ENCODE measurements around the gene TNFRSF19.
"Not testable (repeated sequence)": the region's sequence is repeated elsewhere in the genome, so short reads cannot be mapped to it uniquely, and the experiment has no call there.

The TNFRSF19 gene

DNA sequence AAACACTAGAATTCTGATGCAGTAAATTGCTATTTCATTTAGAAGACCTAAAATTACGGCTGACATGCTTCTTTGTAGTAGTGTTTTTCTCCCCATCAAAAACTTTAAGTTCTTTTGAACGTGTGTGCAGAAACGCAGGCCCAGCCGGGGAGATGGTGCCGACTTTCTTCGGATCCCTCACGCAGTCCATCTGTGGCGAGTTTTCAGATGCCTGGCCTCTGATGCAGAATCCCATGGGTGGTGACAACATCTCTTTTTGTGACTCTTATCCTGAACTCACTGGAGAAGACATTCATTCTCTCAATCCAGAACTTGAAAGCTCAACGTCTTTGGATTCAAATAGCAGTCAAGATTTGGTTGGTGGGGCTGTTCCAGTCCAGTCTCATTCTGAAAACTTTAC, 98.3 kb downstream of the TNFRSF19 start:
- H3K27me3 Mint-ChIP-seq: no peaks in the 10 kb centered on the region
- H3K4me1 Mint-ChIP-seq: no peaks in the 10 kb centered on the region
- H3K9me3 Mint-ChIP-seq: no peaks in the 10 kb centered on the region
- no peaks in the 10 kb centered on the region for H3K36me3 Mint-ChIP-seq
- no peak overlapping the region for H3K4me3 Mint-ChIP-seq
- H3K27ac Mint-ChIP-seq: no peak overlapping the region

DNA sequence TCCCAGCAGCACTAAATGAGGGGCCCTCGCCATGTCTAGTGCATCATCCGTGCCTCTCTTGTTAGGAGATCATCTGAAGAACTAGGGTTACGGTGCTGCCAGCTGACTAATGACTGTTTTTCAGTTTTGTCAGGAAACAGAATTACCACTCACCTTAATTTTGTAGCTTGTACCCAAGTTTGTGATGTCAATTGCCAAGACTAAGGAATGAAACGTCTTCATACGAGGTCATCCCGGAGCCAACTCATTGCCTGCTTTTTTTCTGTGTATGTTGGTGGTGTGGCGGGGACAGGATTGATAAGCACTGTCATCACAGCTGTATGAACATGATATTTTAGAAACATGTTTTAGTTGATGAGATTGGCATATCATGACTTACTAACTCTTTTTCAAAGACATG, 100.6 kb downstream of the TNFRSF19 start:
- Mint-ChIP-seq H3K4me1 (no peaks in the 10 kb centered on the region), H3K27ac (no peak overlapping the region), H3K36me3 (no peaks in the 10 kb centered on the region), H3K9me3 (no peaks in the 10 kb centered on the region), H3K27me3 (peaks cover 3% of the 10 kb centered on the region), H3K4me3 (no peak overlapping the region)

GRCh38 chr13:23671377-23671776, 101.2 kb downstream of the TNFRSF19 start:
- Mint-ChIP-seq H3K4me3 (no peak overlapping the region), H3K4me1 (no peaks in the 10 kb centered on the region), H3K9me3 (no peaks in the 10 kb centered on the region), H3K27me3 (peaks cover 4% of the 10 kb centered on the region), H3K27ac (no peak overlapping the region), H3K36me3 (no peaks in the 10 kb centered on the region)

GRCh38 chr13:23671897-23672296, 101.7 kb downstream of the TNFRSF19 start:
- no peaks in the 10 kb centered on the region for H3K36me3 Mint-ChIP-seq
- H3K9me3 Mint-ChIP-seq: no peaks in the 10 kb centered on the region
- H3K27me3 Mint-ChIP-seq: peaks cover 7% of the 10 kb centered on the region
- H3K27ac Mint-ChIP-seq: no peak overlapping the region
- no peak overlapping the region for H3K4me3 Mint-ChIP-seq
- H3K4me1 Mint-ChIP-seq: no peaks in the 10 kb centered on the region

- Mint-ChIP-seq H3K9me3 (no peaks in the 10 kb centered on the region), H3K4me1 (no peaks in the 10 kb centered on the region), H3K4me3 (no peak overlapping the region), H3K36me3 (no peaks in the 10 kb centered on the region), H3K27me3 (peaks cover 7% of the 10 kb centered on the region), H3K27ac (no peak overlapping the region)
These were observed 102.4 kb downstream of the TNFRSF19 start for GRCh38 chr13:23672616-23673015.

- H3K4me3 Mint-ChIP-seq: no peak overlapping the region
- no peaks in the 10 kb centered on the region for H3K36me3 Mint-ChIP-seq
- H3K4me1 Mint-ChIP-seq: no peaks in the 10 kb centered on the region
- H3K27me3 Mint-ChIP-seq: peaks cover 7% of the 10 kb centered on the region
- no peak overlapping the region for H3K27ac Mint-ChIP-seq
- H3K9me3 Mint-ChIP-seq: no peaks in the 10 kb centered on the region
These were observed 103.1 kb downstream of the TNFRSF19 start for GRCh38 chr13:23673354-23673753.

GRCh38 chr13:23673867-23674605, 103.8 kb downstream of the TNFRSF19 start:
- H3K4me1 Mint-ChIP-seq: peaks cover 2% of the 10 kb centered on the region
- no peaks in the 10 kb centered on the region for H3K36me3 Mint-ChIP-seq
- no peaks in the 10 kb centered on the region for H3K9me3 Mint-ChIP-seq
- peaks cover 7% of the 10 kb centered on the region for H3K27me3 Mint-ChIP-seq
- H3K4me3 Mint-ChIP-seq: no peak overlapping the region
- H3K27ac Mint-ChIP-seq: no peak overlapping the region

DNA sequence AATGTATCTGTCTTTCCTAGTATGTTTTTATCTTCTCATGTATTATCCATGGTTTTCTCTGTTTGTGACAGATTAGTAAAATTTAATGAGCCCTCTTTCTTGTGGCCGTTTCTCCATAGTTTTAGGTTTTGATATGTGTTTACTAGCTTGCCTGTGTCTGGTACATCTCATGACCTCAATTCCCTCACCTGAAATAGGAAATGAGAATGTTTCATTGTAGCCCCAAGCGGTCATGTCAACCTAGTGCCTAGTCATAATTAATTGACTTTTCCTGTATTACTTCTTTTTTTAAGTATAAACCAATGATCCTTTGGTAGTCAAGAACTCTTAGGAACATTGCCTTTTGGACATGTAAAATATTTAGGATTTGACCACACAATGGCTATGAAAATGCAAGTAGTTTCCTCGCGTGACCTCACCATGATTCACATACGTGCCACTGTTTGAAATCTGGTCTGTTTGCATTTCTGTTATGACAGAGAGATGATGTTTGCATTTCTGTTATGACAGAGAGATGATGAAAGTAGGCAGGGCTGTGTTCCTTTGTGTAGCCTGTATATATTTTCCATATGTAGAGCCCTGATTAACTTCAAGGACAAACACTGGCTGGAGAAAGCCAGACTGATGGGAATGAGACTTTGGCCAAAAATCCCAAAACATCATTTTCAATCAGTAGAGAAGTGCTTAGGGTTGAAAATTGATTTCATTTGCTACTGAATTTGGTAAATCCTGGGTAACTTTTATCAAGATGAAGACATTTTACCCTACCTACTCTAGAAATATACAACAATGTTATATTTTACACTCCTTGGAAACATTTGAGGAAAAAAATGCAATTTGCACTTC, 104.8 kb downstream of the TNFRSF19 start:
- Mint-ChIP-seq H3K9me3 (no peaks in the 10 kb centered on the region), H3K4me1 (peaks cover 7% of the 10 kb centered on the region), H3K4me3 (no peak overlapping the region), H3K27me3 (peaks cover 7% of the 10 kb centered on the region), H3K36me3 (no peaks in the 10 kb centered on the region), H3K27ac (no peak overlapping the region)

DNA sequence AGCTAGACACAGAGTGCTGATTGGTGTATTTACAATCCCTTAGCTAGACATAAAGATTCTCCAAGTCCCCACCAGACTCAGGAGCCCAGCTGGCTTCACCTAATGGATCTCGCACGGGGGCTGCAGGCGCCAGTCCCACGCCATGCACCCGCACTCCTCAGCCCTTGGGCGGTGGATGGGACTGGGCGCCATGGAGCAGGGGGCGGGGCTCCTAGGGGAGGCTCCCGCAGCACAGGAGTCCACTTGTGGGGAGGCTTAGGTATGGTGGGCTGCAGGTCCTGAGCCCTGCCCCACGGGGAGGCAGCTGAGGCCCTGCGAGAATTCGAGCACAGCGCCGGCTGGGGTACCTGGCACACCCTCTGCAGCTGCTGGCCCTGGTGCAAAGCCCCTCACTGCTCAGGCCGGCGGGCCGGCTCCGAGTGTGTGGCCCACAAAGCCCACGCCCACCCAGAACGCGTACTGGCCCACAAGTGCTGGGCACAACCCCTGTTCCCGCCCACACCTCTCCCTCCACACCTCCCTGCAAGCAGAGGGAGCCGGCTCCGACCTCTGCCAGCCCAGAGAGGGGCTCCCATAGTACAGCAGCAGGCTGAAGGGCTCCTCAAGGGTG, 107.6 kb downstream of the TNFRSF19 start:
- not testable (repeated sequence) for H3K27me3 Mint-ChIP-seq, H3K4me3 Mint-ChIP-seq, H3K36me3 Mint-ChIP-seq, H3K9me3 Mint-ChIP-seq, H3K4me1 Mint-ChIP-seq, H3K27ac Mint-ChIP-seq

- H3K27ac Mint-ChIP-seq: no peak overlapping the region
- H3K27me3 Mint-ChIP-seq: peaks cover 7% of the 10 kb centered on the region
- H3K4me1 Mint-ChIP-seq: peaks cover 7% of the 10 kb centered on the region
- no peak overlapping the region for H3K4me3 Mint-ChIP-seq
- no peaks in the 10 kb centered on the region for H3K36me3 Mint-ChIP-seq
- peaks cover 2% of the 10 kb centered on the region for H3K9me3 Mint-ChIP-seq
These were observed 108.6 kb downstream of the TNFRSF19 start for GRCh38 chr13:23678795-23679194.

DNA sequence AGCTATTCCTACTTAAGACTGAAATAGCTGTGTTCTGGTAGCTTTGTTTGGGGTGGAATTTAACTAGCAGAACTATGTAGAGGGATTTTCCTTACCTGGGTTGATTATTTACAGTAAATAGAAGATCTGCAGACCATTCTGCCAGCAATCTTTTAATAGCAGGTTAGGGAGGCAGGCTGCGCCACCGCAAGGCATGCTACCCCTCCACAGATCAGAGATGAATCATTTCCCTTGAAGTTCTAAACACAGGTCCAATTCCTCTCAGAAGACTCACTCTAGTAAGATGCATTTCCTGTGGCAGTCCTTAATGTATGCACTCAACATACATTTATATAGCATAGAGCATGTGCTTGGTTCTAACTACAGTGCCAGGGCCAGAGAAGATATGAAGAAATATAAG, 109.0 kb downstream of the TNFRSF19 start:
- H3K27me3 Mint-ChIP-seq: peaks cover 7% of the 10 kb centered on the region
- H3K4me3 Mint-ChIP-seq: no peak overlapping the region
- H3K36me3 Mint-ChIP-seq: no peaks in the 10 kb centered on the region
- no peak overlapping the region for H3K27ac Mint-ChIP-seq
- H3K9me3 Mint-ChIP-seq: peaks cover 4% of the 10 kb centered on the region
- peaks cover 7% of the 10 kb centered on the region for H3K4me1 Mint-ChIP-seq

DNA sequence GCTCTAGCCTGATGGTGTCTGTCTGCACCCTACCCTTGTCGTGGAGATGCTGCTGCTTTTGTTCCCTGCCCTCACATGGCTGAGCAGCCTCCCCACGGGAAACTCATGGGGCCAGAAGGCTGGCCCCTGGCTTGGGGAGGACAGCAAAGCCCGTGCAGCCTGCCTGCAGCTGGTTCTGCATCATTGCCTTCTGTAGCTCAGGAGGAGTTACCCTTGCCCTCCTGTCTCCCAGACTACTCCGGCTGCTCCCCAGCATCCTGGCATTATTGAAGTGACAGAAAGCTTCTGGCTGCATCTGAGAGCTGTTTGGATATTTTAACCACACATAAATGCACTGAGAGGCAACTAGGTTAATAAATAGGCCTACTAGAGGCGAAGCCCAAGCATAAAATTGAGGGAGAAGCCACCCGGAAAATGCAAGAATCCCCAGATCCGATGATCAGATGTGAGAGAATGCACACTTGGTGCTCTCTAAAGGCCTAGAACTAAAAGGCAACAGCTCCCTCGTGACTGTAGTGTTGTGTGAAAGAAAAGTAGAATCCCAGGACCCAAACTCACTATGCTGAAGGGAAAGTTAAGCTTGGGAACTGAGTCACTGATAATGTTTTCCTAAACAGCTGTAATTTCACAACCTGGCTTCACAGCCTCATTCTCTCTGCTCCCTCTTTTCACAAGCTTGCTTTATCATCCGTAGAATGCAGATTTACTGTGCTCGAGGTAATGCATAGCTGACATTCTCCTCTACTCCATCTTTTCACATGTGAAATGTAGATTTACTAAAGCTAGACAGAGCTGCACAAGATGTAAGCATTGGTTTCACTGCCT, 110.8 kb downstream of the TNFRSF19 start:
- peaks cover 7% of the 10 kb centered on the region for H3K4me1 Mint-ChIP-seq
- peaks cover 4% of the 10 kb centered on the region for H3K9me3 Mint-ChIP-seq
- H3K27me3 Mint-ChIP-seq: peaks cover 3% of the 10 kb centered on the region
- H3K4me3 Mint-ChIP-seq: no peak overlapping the region
- no peak overlapping the region for H3K27ac Mint-ChIP-seq
- no peaks in the 10 kb centered on the region for H3K36me3 Mint-ChIP-seq

- H3K4me3 Mint-ChIP-seq: no peak overlapping the region
- no peaks in the 10 kb centered on the region for H3K27me3 Mint-ChIP-seq
- H3K36me3 Mint-ChIP-seq: no peaks in the 10 kb centered on the region
- H3K27ac Mint-ChIP-seq: no peak overlapping the region
- peaks cover 7% of the 10 kb centered on the region for H3K4me1 Mint-ChIP-seq
- peaks cover 4% of the 10 kb centered on the region for H3K9me3 Mint-ChIP-seq
These were observed 112.9 kb downstream of the TNFRSF19 start for GRCh38 chr13:23683084-23683483.

DNA sequence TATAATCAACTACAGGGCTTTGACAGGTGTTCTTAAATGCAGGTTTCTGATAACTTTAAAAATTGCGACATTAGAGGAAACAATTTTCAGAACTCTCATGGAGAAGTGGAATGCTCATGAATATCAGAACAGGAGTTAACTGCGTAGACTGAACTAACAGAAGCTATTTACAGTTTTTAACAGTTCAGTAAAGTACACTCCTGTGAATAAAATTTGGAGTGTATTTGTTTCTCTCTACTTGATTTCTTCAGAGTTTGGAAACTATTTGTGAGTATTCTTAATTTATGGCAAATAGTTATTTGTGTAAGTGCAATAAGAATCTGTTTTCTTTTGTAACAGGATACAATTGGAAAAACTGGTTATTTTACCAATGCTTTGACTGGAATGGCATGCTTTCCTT, 114.4 kb downstream of the TNFRSF19 start:
- H3K27me3 Mint-ChIP-seq: no peaks in the 10 kb centered on the region
- no peak overlapping the region for H3K4me3 Mint-ChIP-seq
- H3K36me3 Mint-ChIP-seq: no peaks in the 10 kb centered on the region

DNA sequence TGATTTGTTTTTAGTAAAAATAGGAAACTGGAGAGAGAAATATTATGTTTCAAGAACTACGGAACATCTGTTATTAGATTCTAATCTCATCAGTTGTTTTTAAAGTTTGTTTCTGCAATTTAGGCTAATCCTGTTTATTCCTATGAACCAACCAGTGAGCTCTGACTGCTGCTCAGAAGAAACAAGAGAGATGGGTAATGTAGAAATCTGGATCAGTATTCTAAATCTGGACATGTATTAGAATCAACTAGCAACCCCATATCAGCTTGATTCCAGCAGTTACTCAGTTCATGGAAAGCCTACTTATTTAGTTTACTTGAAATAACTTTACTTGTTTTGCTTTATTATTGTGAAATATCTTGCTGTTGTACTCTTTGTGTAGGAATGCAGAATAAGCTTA, 115.2 kb downstream of the TNFRSF19 start:
- Mint-ChIP-seq H3K4me1 (no peaks in the 10 kb centered on the region), H3K9me3 (peaks cover 4% of the 10 kb centered on the region), H3K36me3 (no peaks in the 10 kb centered on the region), H3K27ac (no peak overlapping the region), H3K27me3 (no peaks in the 10 kb centered on the region), H3K4me3 (no peak overlapping the region)

More for the DNA sequence above, 114.4 kb downstream of the TNFRSF19 start:
- H3K4me1 Mint-ChIP-seq: no peaks in the 10 kb centered on the region
- H3K27ac Mint-ChIP-seq: no peak overlapping the region
- H3K9me3 Mint-ChIP-seq: peaks cover 4% of the 10 kb centered on the region
